HG02610 (cell line): ENCODE results near the gene MEIS3.
"Not testable (repeated sequence)": the region's sequence is repeated elsewhere in the genome, so short reads cannot be mapped to it uniquely, and the experiment has no call there.

ENCODE experiments used
- ATAC-seq: cut with Tn5 transposase; IDR thresholded peaks from one replicate; pipeline ENCODE4 v1.9.1; 2021; ENCODE audit warnings: mild to moderate bottlenecking, moderate library complexity; ENCODE audit not compliant: unreplicated experiment

The MEIS3 gene

DNA sequence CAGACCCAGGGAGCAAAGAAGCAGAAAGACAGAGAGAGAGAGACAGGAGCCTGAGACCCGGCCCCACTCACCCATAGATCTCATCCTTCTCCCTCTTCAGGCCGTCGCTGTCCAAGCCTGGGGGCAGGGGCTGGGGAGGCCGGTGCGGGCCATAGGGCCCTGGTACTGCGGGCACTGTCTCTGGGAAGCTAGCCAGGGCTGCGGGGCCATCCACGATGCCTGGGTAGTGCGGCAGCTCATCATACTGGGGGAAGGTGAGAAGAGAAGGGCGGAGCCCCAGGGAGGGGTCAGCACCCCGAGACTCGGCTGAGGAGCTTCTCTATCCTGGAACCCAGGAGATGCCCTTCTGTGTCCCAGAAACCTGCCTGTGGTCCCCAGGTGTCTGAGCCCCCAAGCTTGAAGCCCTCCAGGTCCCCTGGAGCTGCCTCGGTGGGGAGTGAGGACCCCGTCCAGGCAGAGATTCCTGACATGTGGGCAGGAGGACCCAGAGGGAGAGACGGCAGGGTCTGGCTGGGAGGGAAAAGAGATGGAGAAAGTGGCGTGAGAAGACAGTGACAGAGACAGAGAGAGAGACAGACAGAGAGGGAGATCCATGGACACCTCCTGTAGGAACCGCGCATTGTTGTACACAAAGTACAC, 2.1 kb downstream of the MEIS3 start:
- no peak for ATAC-seq

GRCh38 chr19:47416643-47416985, 2.7 kb downstream of the MEIS3 start:
- ATAC-seq = no peak

GRCh38 chr19:47415953-47416642, 3.2 kb downstream of the MEIS3 start:
- no peak for ATAC-seq

- ATAC-seq = no peak
These were observed 4.9 kb downstream of the MEIS3 start for GRCh38 chr19:47414469-47414868.

GRCh38 chr19:47413941-47414340, 5.4 kb downstream of the MEIS3 start:
- no peak for ATAC-seq

- not testable (repeated sequence) for ATAC-seq
These were observed 7.6 kb downstream of the MEIS3 start for GRCh38 chr19:47411696-47412095.

DNA sequence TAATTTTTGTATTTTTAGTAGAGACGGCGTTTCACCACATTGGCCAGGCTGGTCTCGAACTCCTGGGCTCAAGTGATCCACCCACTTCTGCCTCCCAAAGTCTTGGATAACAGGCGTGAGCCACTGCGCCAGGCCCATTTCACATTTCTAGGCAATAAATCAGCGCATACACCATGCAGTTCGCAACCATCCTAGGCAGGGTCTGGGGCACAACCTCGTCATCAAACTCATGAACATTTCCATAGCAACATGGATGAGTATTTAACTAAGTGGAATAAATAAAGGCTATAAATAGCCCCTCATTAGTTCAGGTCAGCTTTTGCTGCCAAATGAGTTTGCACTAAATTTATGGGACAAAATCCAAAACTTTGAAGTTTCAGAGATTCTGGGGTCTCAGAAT, 8.2 kb downstream of the MEIS3 start:
- ATAC-seq = no peak

DNA sequence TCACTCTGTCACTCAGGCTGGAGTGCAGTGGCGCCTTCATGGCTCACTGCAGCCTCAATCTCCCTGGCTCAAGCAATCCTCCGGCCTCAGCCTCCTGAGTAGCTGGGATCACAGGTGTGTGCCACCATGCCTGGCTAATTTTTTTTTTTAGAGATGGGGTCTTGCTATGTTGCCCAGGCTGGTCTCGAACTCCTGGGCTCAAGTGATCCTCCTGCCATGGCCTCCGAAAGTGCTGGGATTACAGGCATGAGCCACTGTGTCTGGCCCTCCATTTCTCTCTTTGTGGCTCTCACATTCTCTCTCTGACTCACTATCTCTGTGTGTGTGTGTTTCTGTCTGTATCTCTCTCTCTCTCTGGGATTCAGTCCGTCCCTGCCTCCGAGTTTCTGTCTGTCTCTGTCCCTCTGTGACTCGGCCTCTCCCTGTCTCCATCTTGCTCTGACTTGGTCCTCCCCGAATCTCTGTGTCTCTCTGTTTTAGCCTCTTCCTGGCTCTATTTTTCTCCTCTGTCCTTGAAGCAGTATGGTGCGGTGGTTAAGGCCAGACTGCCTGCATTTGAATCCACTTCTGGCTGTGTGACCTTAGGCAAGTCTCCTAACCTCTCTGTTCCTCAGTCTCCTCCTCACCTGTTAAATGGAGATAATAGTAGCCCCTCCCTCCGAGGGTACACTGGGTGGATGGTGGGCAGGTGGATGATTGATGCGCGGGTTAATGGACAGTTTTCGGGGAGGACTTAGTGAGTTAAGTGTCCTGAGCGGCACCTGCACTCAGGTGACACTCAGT, 11.0 kb downstream of the MEIS3 start:
- no peak for ATAC-seq

DNA sequence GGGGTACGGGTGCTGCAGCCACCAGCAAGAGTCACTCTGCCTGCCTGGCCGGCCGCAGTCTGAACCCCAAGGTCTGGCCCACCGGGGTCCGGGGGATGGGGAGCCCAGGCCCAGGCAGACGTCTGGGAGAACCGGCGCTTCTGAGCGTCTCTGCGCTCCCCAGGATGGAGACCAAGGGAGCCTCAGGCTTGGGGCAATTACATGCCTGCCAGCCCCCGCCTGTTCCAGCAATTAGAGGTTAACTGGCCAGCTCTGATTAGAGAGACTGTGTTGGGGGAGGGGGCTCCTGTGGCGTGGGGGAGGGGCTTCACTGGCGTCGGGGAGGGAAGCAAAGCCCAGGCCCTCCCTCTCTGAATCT, 11.9 kb downstream of the MEIS3 start:
- no peak for ATAC-seq

DNA sequence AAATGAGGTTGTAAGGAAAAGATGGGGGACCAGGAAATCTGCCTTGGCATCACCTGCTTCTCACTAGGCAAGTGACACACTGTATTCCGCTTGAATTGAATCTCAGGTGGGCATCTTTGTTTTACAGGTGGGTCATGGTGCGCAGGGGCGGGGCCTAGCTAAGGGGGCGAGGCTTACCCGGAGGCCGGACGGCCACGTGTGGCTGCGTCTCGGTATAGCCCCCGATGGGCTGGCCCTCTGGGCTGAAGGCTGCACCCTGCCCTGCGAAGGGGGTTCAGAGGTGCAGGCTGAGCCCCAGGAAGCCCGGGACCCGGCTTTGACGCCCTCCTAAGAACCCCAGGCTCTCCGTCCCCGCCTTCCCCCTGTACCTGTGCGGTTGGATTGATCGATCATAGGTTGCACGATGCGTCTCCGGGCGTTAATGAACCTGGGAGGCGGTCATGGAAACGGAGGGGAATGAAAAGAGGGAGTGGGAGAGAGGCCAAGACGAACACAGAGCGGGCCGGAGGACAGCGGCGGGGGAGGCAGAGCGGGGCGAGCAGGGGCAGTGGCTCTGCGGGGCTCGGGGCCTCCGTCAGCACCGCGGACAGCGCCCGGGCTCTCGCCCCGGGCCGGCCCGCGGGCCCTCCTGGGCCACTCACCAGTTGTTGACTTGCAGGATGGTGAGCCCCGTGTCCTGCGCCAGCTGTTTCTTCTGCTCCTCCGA, 12.5 kb downstream of the MEIS3 start:
- no peak for ATAC-seq

DNA sequence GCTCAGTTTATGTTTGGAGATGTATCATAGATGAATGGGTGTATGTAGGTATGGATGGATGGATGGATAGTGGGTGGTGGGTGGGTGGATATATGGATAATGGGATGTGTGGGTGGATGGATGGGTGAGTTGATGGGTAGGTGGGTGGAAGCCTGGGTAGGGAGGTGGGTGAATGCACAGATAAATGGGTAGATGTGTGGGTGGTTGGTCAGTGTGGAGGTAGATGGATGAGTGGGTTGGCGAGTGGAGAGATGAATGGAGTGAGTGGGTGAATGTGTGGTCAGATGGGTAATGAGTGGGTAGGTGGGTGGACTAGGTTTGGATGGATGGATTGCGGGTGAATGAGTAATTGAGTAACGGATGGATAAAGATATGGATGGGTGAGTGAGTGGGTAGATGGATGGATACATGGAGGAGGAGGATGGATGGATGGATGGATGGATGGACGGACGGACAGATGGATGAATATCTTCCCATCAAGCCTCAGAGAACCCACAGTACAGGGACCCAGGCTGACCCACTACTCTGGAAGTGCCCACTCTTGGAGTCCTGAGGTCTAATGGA, 13.4 kb downstream of the MEIS3 start:
- ATAC-seq = no peak

- no peak for ATAC-seq
These were observed 14.2 kb downstream of the MEIS3 start for GRCh38 chr19:47405197-47405550.

GRCh38 chr19:47404334-47405196, 14.8 kb downstream of the MEIS3 start:
- no peak for ATAC-seq

GRCh38 chr19:47402504-47402903, 16.8 kb downstream of the MEIS3 start:
- no peak for ATAC-seq

DNA sequence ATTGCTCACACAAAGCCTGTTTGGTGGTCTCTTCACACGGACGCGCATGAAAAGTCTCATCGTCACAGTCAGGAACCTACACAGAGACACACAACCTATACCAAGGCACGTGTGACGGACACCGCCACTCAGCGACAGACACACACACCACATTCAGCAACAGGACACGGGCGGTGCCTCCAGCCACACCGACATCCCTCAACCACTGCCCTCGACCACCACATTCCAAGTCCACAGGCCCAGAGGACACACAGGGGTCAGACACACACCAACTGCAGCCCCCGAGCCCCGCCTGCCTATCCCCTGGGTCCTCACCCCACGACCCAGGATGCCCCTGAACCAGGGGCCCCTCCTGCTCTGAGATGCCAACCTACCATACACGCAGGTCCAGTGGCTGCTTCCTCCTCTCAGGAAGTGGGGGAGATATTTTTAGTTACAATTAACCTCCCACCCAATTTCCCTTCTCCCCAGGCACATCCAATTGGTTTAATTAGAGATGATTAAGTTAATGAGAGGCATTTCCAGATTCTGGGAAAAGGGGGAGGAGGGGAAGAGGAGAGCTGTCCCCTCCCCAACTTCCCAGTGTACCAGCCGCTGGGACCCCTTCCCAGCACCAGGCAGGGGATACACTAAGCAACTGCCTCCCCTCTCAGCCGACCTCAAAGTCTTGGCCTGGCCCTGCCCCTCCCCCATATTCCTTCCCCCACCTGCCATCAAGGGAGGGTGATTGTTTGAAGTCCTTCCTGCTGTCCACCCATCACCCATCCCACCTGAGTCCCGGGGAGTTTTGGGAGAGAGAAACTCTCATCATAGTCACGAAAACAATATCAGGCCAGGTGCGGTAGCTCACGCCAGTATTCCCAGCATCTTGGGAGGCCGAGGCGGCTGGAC, 20.4 kb downstream of the MEIS3 start:
- no peak for ATAC-seq

DNA sequence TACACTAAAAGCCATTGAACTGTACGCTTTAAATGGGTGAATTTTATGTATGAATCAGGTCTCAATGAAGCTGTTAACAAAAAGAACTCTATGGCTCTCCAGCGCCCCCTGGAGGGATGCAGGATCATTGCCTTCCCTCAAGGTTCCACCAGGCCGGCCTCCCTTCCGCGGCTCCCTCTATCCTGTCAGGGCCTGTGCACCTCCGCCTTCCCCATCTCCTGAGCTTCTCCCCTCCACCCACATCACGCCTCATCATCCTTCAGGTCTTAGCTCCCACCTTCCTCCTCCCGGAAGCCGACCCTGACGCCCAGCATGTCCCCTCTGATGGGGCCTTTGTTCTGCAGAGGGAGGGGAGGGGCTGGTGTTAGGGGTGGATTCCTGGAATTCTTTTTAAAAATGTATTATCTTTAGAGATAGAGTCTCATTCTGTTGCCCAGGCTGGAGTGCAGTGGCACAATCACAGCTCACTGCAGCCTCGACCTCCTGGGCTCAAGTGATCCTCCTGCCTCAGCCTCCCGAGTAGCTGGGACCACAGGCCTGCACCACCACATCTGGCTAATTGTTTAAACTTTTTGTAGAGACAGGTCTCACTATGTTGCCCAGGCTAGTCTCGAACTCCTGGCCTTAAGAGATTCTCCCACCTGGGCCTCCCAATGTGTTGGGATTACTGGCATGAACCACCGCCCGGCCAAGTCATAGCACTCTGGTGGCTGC, 27.7 kb downstream of the MEIS3 start:
- ATAC-seq = no peak

DNA sequence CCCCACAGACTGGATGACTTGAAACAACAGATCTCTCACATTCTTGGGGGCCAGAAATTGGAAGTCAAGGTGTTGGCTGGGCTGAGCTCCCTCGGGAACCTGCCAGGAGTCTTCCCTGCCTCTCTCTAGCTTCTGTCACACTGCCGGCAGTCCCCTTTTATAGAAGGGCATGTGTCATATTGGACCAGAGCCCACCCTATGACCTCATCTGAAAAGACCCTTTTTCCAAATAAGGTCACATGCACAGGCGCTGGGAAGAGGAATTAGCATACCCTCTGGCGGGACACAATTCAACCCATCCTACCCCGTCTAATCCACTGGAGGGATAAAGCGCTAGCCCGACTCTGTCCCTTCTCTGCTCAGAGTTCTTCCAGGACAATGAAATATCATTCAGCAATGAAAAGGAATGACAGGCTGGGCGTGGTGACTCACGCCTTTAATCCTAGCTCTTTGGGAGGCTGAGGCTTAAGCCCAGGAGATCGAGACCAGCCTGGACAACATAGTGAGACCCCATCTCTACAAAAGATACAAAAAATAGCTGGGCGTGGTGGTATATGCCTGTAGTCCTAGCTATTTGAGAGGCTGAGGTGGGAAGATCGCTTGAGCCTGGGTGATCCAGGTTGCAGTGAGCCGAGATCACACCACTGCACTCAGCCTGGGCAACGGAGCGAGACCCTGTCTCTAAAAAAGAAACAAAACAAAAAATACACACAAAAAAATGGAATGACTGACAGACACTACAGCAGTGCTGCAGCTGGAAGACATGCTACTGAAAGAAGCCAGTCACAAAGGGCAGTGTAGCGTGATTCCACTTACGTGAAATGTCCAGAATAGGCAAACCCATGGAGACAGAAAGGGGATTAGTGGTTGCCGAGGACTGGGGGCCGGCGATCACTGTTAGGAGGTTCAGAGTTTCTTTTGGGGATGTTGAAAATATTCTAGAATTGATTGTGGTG, 28.5 kb downstream of the MEIS3 start:
- no peak for ATAC-seq

DNA sequence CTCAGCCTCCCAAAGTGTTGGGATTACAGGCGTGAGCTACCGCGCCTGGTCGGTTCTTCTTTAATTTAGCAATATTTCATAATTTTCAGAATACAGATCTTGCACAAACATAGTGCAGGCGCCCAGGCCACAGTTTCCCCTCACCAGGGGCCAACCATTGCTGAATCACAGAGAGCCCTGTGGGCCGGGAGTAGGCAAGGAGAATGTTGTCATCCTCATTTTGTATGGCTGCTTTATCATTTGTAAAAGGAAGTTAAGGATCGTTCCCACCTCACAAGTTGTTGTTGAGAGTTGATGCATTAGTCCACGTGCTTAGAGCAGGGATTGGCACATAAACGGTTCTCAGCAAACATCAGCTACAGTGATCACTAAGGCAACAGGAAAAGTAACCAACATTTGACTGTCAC, 30.2 kb downstream of the MEIS3 start:
- no peak for ATAC-seq
